ENCODE measurements around the gene TMEM132D.
"Not testable (repeated sequence)": the region's sequence is repeated elsewhere in the genome, so short reads cannot be mapped to it uniquely, and the experiment has no call there.

Gene TMEM132D

GRCh38 chr12:129552996-129553750, 350.7 kb downstream of the TMEM132D start:
- no peak for TF ChIP-seq CTCF (conservative IDR thresholded peaks at IDR 0.05; ENCODE audit: low read depth, low read length)
- DNase-seq (ENCODE audit: low read depth) = no peak

GRCh38 chr12:129551441-129551840, 352.4 kb downstream of the TMEM132D start:
- no peak overlapping the region for H3K4me3 ChIP-seq (ENCODE audit: low read length)
- TF ChIP-seq CTCF (conservative IDR thresholded peaks at IDR 0.05; ENCODE audit: low read depth, low read length) = no peak

More at GRCh38 chr12:129552996-129553750, 350.7 kb downstream of the TMEM132D start:
- no peak overlapping the region for H3K4me3 ChIP-seq (ENCODE audit: low read length)

GRCh38 chr12:129550353-129550752, 353.5 kb downstream of the TMEM132D start:
- H3K4me3 ChIP-seq (ENCODE audit: low read length) = no peak overlapping the region
- no peak for TF ChIP-seq CTCF (conservative IDR thresholded peaks at IDR 0.05; ENCODE audit: low read depth, low read length)
- no peak for DNase-seq (ENCODE audit: low read depth)

More at GRCh38 chr12:129551441-129551840, 352.4 kb downstream of the TMEM132D start:
- DNase-seq (ENCODE audit: low read depth) = no peak

- no peak for TF ChIP-seq CTCF (conservative IDR thresholded peaks at IDR 0.05; ENCODE audit: low read depth, low read length)
- DNase-seq (ENCODE audit: low read depth) = no peak
- H3K4me3 ChIP-seq (ENCODE audit: low read length) = no peak overlapping the region
Observed at GRCh38 chr12:129549656-129550055, 354.2 kb downstream of the TMEM132D start.

GRCh38 chr12:129549020-129549419, 354.8 kb downstream of the TMEM132D start:
- H3K4me3 ChIP-seq (ENCODE audit: low read length); DNase-seq (ENCODE audit: low read depth): not testable (repeated sequence)

- DNase-seq (ENCODE audit: low read depth) = no peak
- no peak overlapping the region for H3K4me3 ChIP-seq (ENCODE audit: low read length)
- no peak for TF ChIP-seq CTCF (conservative IDR thresholded peaks at IDR 0.05; ENCODE audit: low read depth, low read length)
Observed at GRCh38 chr12:129544716-129545115, 359.1 kb downstream of the TMEM132D start.

- no peak for TF ChIP-seq CTCF (conservative IDR thresholded peaks at IDR 0.05; ENCODE audit: low read depth, low read length)
- DNase-seq (ENCODE audit: low read depth) = no peak
- no peak overlapping the region for H3K4me3 ChIP-seq (ENCODE audit: low read length)
Observed at GRCh38 chr12:129540954-129541353, 362.9 kb downstream of the TMEM132D start.

All from retinal pigment epithelial cell (primary cell).